DOHH2 (cell line): ENCODE measurements around the gene SRP68.

ENCODE experiments used
- H3F3A ChIP-seq: fragments of 200-600 bp; sonication (generic), shearing (Covaris generic); 2 replicates; pipeline ENCODE4 v1.6.0; 2016; ENCODE audit warnings: antibody characterized with exemption, mild to moderate bottlenecking; ENCODE audit not compliant: control insufficient read depth, insufficient read depth
- H3K27ac ChIP-seq: fragments of 200-600 bp; sonication (generic); 2 replicates; pipeline ENCODE4 v1.5.1; 2014; ENCODE audit warnings: low read depth, mild to moderate bottlenecking, low read length, moderate library complexity
- H3K27me3 ChIP-seq: fragments of 200-600 bp; sonication (generic); 2 replicates; pipeline ENCODE4 v1.6.1; 2014; ENCODE audit warnings: mild to moderate bottlenecking, low read length, mixed read lengths; ENCODE audit not compliant: control insufficient read depth
- H3K36me3 ChIP-seq: fragments of 200-600 bp; sonication (generic); 2 replicates; pipeline ENCODE4 v1.6.1; 2014; ENCODE audit warnings: mild to moderate bottlenecking, low read length, moderate library complexity, mixed read lengths; ENCODE audit not compliant: control insufficient read depth
- H3K4me1 ChIP-seq: fragments of 200-600 bp; sonication (generic); 2 replicates; pipeline ENCODE4 v1.6.1; 2014; ENCODE audit warnings: mild to moderate bottlenecking, low read length, mixed read lengths; ENCODE audit not compliant: control insufficient read depth
- H3K4me2 ChIP-seq: fragments of 200-600 bp; sonication (generic); 2 replicates; pipeline ENCODE4 v1.6.0; 2014; ENCODE audit warnings: mild to moderate bottlenecking, low read length, moderate library complexity
- H3K4me3 ChIP-seq: fragments of 200-600 bp; sonication (generic); 2 replicates; pipeline ENCODE4 v1.5.1; 2014; ENCODE audit warnings: mild to moderate bottlenecking, low read length, mixed read lengths
- H3K79me2 ChIP-seq: fragments of 200-600 bp; sonication (generic); 2 replicates; pipeline ENCODE4 v1.6.1; 2014; ENCODE audit warnings: mild to moderate bottlenecking, low read length, mixed read lengths; ENCODE audit not compliant: control insufficient read depth
- H3K9me2 ChIP-seq: fragments of 200-600 bp; sonication (generic); replicated peaks from 2 replicates; pipeline ENCODE4 v1.6.1; 2014; ENCODE audit warnings: mild to moderate bottlenecking, low read length, mixed read lengths; ENCODE audit not compliant: control insufficient read depth
- H3K9me3 ChIP-seq: fragments of 200-600 bp; sonication (generic); 2 replicates; pipeline ENCODE4 v1.6.1; 2014; ENCODE audit warnings: antibody characterized with exemption, low read length, mixed read lengths; ENCODE audit not compliant: control insufficient read depth, insufficient read depth
- H4K20me1 ChIP-seq: fragments of 200-600 bp; sonication (generic); 2 replicates; pipeline ENCODE4 v1.6.0; 2014; ENCODE audit warnings: low read depth, mild to moderate bottlenecking, antibody characterized with exemption, low read length, moderate library complexity; ENCODE audit not compliant: control insufficient read depth, insufficient read depth
- CTCF ChIP-seq: fragments of 200-600 bp; sonication (generic); IDR thresholded peaks from one replicate; pipeline ENCODE4 v1.5.1; 2014; ENCODE audit warnings: antibody characterized with exemption, mild to moderate bottlenecking, low read depth, low read length; ENCODE audit not compliant: poor library complexity, severe bottlenecking
- EZH2phosphoT487 ChIP-seq: fragments of 200-600 bp; sonication (generic); IDR thresholded peaks from 2 replicates; pipeline ENCODE4 v1.6.1; 2017; ENCODE audit warnings: borderline replicate concordance, mild to moderate bottlenecking, antibody characterized with exemption, low read length, moderate library complexity, mixed read lengths

SRP68 gene

GRCh38 chr17:76087531-76087930 lies 15.2 kb upstream of the SRP68 start:
- TF ChIP-seq CTCF (no peak), EZH2phosphoT487 (no peak)
- H3K4me2 ChIP-seq: no peak overlapping the region
- no peaks in the 10 kb centered on the region for H4K20me1 ChIP-seq
- H3K27me3 ChIP-seq: no peaks in the 10 kb centered on the region
- H3K27ac ChIP-seq: no peak overlapping the region
- no peak overlapping the region for H3K4me3 ChIP-seq
- no peaks in the 10 kb centered on the region for H3F3A ChIP-seq
- H3K9me3 ChIP-seq: no peaks in the 10 kb centered on the region
- no peaks in the 10 kb centered on the region for H3K4me1 ChIP-seq
- H3K79me2 ChIP-seq: no peaks in the 10 kb centered on the region
- no peaks in the 10 kb centered on the region for H3K9me2 ChIP-seq
- peaks cover 36% of the 10 kb centered on the region for H3K36me3 ChIP-seq

- Histone ChIP-seq H3K4me3 (no peak overlapping the region), H3K79me2 (no peaks in the 10 kb centered on the region), H4K20me1 (no peaks in the 10 kb centered on the region), H3K27me3 (no peaks in the 10 kb centered on the region), H3K27ac (no peak overlapping the region), H3K9me3 (no peaks in the 10 kb centered on the region), H3K36me3 (peaks cover 36% of the 10 kb centered on the region), H3K9me2 (no peaks in the 10 kb centered on the region), H3K4me1 (no peaks in the 10 kb centered on the region), H3F3A (no peaks in the 10 kb centered on the region), H3K4me2 (no peak overlapping the region)
- no peak for TF ChIP-seq CTCF
- TF ChIP-seq EZH2phosphoT487: no peak
Observed at GRCh38 chr17:76086384-76086783, 14.1 kb upstream of the SRP68 start.

GRCh38 chr17:76085731-76086366 lies 13.5 kb upstream of the SRP68 start:
- no peaks in the 10 kb centered on the region for H3K79me2 ChIP-seq
- H3K4me3 ChIP-seq: no peak overlapping the region
- H4K20me1 ChIP-seq: no peaks in the 10 kb centered on the region
- no peaks in the 10 kb centered on the region for H3K9me3 ChIP-seq
- H3K4me1 ChIP-seq: no peaks in the 10 kb centered on the region
- no peak overlapping the region for H3K4me2 ChIP-seq
- no peaks in the 10 kb centered on the region for H3K27me3 ChIP-seq
- H3F3A ChIP-seq: no peaks in the 10 kb centered on the region
- TF ChIP-seq EZH2phosphoT487: no peak
- peaks cover 36% of the 10 kb centered on the region for H3K36me3 ChIP-seq
- no peaks in the 10 kb centered on the region for H3K9me2 ChIP-seq
- no peak overlapping the region for H3K27ac ChIP-seq

GRCh38 chr17:76085066-76085730 lies 12.9 kb upstream of the SRP68 start:
- Histone ChIP-seq H3K27me3 (no peaks in the 10 kb centered on the region), H3K9me3 (no peaks in the 10 kb centered on the region), H3K9me2 (no peaks in the 10 kb centered on the region), H3K79me2 (no peaks in the 10 kb centered on the region), H3K4me2 (no peak overlapping the region), H3K27ac (no peak overlapping the region), H3K4me3 (no peak overlapping the region), H3K4me1 (no peaks in the 10 kb centered on the region), H3K36me3 (peaks cover 34% of the 10 kb centered on the region), H3F3A (no peaks in the 10 kb centered on the region), H4K20me1 (no peaks in the 10 kb centered on the region)
- no peak for TF ChIP-seq EZH2phosphoT487
- no peak for TF ChIP-seq CTCF
